GM21367 (cell line): ENCODE measurements around the gene AP4B1.
A peak's percentile ranks its signal among the peaks of the same experiment; 100 is the strongest.
"Not testable (repeated sequence)": the region's sequence is repeated elsewhere in the genome, so short reads cannot be mapped to it uniquely, and the experiment has no call there.

Experiments
- ATAC-seq: cut with Tn5 transposase; IDR thresholded peaks from one replicate; pipeline ENCODE4 v1.9.1; 2021; ENCODE audit not compliant: unreplicated experiment

AP4B1 gene

GRCh38 chr1:113859478-113860175 lies 45.0 kb downstream of the AP4B1 start:
- peak; percentile 79 for ATAC-seq

GRCh38 chr1:113858982-113859381 lies 45.6 kb downstream of the AP4B1 start:
- no peak for ATAC-seq

DNA sequence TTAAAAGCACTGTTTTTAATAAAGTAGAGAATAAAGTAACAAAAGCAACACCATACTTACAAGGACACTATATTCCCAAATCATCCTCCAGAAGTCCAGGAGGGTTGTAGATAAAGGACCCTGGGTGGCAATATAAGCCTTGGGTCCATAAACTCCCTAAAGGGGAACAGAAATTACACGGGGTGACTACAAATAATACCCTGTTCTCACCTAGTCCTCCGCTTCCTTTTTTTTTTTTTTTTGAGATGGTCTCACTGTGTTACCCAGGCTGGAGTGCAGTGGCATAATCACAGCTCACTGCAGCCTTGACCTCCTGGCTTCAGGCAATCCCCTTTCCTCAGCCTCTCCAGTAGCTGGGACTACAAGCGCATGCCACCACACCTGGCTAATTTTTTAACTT lies 46.2 kb downstream of the AP4B1 start:
- no peak for ATAC-seq

DNA sequence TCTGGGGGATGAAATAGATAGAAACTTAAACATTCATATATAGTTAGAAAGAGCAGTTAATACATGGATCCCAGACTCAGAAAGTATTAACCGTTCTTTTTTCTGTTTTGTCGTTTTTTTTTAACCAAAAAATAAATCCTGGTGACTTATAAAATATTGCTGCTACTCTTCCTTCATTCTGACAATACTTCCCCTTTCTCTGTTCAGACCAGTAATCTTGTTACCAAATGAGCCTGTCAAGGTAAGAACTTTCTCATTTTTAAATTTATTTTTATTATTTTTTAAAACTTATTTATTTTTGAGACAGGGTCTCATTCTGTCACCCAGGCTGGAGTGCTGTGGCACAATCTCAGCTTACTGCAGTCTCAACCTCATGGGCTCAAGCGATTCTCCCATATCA lies 46.8 kb downstream of the AP4B1 start:
- ATAC-seq, result no peak

- ATAC-seq, result no peak
These were observed 48.2 kb downstream of the AP4B1 start for GRCh38 chr1:113856401-113856790.

DNA sequence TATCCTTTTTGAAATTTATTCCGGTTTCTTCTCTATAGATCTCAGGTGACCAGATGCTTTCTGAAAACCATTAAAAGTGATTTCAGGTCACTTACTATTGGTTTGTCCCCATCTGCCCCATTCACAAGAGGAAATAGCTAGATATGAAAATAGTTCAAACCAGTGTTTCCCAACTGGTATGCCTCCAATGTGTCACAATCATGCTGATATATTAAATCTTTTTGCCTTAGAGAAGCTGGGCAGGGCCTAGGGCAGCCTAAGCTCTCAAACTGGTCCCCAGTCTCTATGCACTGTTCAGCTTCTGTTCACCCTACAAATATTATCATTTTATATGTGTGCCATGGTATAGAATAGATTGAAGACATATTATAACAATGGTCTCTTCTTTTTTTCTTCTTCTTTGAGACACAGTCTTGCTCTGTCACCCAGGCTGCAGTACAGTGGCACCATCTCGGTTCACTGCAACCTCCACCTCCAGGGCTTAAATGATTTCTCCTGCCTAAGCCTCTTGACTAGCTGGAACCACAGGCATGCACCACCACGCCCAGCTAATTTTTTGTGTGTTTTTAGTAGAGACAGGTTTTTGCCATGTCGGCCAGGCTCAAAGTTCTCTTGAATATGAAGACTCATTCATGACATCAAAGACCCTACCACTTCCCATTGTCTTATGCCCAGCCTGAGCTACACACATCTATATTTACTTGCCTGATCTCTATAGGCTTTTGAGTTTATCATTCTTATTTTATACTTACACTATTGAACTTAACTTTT lies 48.8 kb downstream of the AP4B1 start:
- ATAC-seq, result no peak

- ATAC-seq, result no peak
These were observed 50.4 kb downstream of the AP4B1 start for GRCh38 chr1:113854234-113854633.

DNA sequence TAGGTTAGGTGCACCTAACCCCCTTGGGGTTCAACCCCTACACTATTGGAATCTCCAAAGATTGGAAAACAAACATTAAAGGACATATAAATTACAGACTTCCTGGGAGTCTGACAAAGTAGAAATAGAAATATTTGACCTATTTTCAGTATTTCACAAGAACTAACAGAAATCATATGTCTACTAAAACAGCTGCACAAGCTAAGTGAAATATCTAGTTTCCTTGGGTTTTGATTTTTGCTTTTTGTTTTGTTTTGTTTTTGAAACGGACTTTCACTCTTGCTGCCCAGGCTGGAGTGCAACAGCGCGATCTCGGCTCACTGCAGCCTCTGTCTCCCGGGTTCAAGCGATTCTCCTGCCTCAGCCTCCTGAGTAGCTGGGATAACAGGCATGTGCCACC lies 51.9 kb downstream of the AP4B1 start:
- not testable (repeated sequence) for ATAC-seq

DNA sequence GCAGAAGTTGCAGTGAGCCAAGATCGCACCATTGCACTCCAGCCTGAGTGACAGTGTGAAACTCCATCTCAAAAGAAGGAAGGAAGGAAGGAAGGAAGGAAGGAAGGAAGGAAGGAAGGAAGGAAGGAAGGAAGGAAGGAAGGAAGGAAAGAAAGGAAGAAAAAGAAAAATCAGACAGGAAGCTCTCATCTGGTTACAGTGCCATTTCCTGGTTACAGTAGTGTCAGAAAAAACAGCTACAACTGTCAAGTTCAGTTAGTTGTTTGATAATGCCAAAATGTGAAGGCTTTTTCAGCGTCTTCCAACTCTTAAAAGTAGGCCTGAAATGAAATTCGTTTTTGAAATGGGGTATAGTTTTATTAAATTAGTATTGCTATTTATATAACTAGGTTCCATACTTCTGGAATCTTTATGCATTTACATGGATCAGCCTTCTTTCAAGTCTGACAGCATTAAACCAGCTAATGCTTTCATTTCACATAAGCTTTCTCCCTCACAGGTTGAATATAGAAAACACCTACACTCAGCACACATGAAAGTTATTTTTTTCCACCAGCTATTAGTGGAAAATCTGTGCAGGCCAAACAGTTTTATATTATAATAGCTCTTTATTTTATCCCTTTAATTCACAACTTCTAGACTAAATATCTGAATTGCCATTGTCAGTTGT lies 54.3 kb downstream of the AP4B1 start:
- ATAC-seq, result no peak

GRCh38 chr1:113849072-113849471 lies 55.5 kb downstream of the AP4B1 start:
- ATAC-seq, result no peak

DNA sequence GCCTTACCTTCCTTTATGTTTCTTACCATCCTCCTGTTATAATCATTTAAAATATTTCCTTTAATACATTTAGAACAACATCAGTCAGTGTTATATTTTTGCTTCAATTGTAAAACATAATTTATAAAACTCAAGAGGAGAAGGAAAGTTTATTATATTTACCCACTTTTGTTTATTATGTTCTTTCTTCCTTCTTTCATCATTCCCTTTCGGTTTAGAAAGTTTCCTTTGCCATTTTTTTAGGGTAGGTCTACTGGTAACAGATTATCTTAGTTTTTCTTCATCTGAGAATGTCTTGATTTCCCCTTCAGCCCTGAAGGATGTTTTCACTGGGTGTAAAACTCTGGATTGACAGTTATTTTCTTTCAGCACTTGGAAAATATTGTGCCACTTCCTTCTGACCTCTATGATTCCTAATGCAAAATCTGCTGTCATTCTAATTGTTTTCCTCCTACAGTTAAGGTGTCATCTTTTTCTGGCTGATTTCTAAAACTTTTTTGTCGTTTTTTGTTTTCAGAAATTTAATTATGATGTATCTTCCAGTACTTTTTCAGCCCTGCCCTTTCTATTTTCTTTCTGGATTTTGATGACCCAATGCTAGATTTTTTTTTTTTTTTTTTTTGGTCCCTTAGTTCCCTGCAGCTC lies 58.1 kb downstream of the AP4B1 start:
- no peak for ATAC-seq
